Immature natural killer cell (primary cell): ENCODE data around the gene TRAPPC12. TPM values are rescaled to one million over a fixed set of nuclear protein-coding genes. Genes with fewer than 3 reads are reported as not detected.

Experiments used
- DNase-seq, 3 donors: peaks; one replicate each; pipeline ENCODE4 v3.0.0; 2022; ENCODE audit warnings: mixed read lengths in 1 of 3
- H3K27ac Mint-ChIP-seq, 6 donors: one replicate each; pipeline ENCODE4 v1.8.0; 2020; ENCODE audit warnings: mixed read lengths in 6 of 6, mild to moderate bottlenecking in 5 of 6, inconsistent platforms in 4 of 6, moderate library complexity in 3 of 6
- H3K27me3 Mint-ChIP-seq, 3 donors: one replicate each; pipeline ENCODE4 v1.8.0; 2020 to 2021; ENCODE audit warnings: low read depth in 3 of 3, mild to moderate bottlenecking in 3 of 3, mixed read lengths in 3 of 3, moderate library complexity in 3 of 3, inconsistent platforms in 1 of 3
- H3K36me3 Mint-ChIP-seq, 3 donors: one replicate each; pipeline ENCODE4 v1.8.0; 2020; ENCODE audit warnings: mixed read lengths in 3 of 3, inconsistent platforms in 2 of 3, mild to moderate bottlenecking in 2 of 3
- H3K4me1 Mint-ChIP-seq, 2 donors: one replicate each; pipeline ENCODE4 v1.8.0; 2020; ENCODE audit warnings: inconsistent platforms in 2 of 2, mild to moderate bottlenecking in 2 of 2, mixed read lengths in 2 of 2, moderate library complexity in 1 of 2
- H3K4me3 Mint-ChIP-seq, 5 donors: one replicate each; pipeline ENCODE4 v1.8.0; 2020; ENCODE audit warnings: mild to moderate bottlenecking in 5 of 5, mixed read lengths in 5 of 5, inconsistent platforms in 3 of 5, moderate library complexity in 3 of 5
- H3K9me3 Mint-ChIP-seq, 6 donors: one replicate each; pipeline ENCODE4 v1.8.0; 2020; ENCODE audit warnings: mild to moderate bottlenecking in 6 of 6, mixed read lengths in 6 of 6, inconsistent platforms in 4 of 6, moderate library complexity in 3 of 6
- polyA plus RNA-seq, 3 donors: library from polyadenylated mRNA; unstranded; fragments of 300-500 nt; fragmentation: Illumina TruSeq; gene quantifications; one replicate each; pipeline ENCODE4 v1.2.3, GENCODE V29; 2021

The TRAPPC12 gene
- 10 to 100 TPM; 14.4 to 41.4 (median 19.9) TPM for polyA plus RNA-seq

- peak within 1 kb of the TSS; percentile 92 to 98 (median 97) for H3K27ac Mint-ChIP-seq
- peaks cover 9 to 28% (median 24%) of the 10 kb centered on the region in 3 donors for H3K27me3 Mint-ChIP-seq
- H3K4me1 Mint-ChIP-seq = peaks cover 55 to 65% of the 10 kb centered on the region in 2 donors
- peaks cover 0 to 5% (median 0%) of the 10 kb centered on the region in 6 donors for H3K9me3 Mint-ChIP-seq
- H3K4me3 Mint-ChIP-seq = peak within 1 kb of the TSS; percentile 92 to 99 (median 98)
- H3K36me3 Mint-ChIP-seq = peaks cover 3 to 4% (median 3%) of the 10 kb centered on the region in 3 donors
- peak; percentile 90 to 91 (median 90) for DNase-seq
These were observed at the start of gene TRAPPC12 for GRCh38 chr2:3379647-3380534. Gene TRAPPC12 (plus strand): TSS chr2:3379694. CDS start chr2:3387624, 7,930 bp downstream.

DNA sequence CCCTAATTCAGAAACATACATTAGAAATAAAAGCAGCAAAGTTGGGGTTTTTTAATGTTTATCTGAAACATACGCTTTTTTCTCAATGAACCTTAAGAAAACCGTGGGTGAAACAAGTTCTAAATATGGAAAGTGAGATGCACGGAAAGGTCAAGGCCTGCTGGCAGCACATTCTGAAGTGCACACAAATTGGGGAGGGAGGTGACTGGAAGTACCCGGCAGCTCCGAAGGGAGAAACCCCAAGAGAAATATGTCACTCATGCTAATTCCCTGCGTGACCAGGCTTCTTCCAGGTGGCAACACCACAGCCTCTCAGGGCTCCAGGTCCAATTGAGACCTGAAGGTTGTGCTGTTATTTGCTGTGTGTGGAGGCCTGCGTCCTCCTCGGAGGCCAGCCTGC is 47.4 kb upstream of the TRAPPC12 start:
- peaks cover 3 to 16% of the 10 kb centered on the region in 2 donors for H3K4me1 Mint-ChIP-seq
- H3K36me3 Mint-ChIP-seq = peaks cover 20 to 44% (median 27%) of the 10 kb centered on the region in 3 donors
- peaks cover 0 to 2% (median 1%) of the 10 kb centered on the region in 3 donors for H3K27me3 Mint-ChIP-seq
- no peaks in the 10 kb centered on the region for H3K9me3 Mint-ChIP-seq
- no peak for DNase-seq
- no peak overlapping the region for H3K27ac Mint-ChIP-seq
- no peak overlapping the region for H3K4me3 Mint-ChIP-seq

DNA sequence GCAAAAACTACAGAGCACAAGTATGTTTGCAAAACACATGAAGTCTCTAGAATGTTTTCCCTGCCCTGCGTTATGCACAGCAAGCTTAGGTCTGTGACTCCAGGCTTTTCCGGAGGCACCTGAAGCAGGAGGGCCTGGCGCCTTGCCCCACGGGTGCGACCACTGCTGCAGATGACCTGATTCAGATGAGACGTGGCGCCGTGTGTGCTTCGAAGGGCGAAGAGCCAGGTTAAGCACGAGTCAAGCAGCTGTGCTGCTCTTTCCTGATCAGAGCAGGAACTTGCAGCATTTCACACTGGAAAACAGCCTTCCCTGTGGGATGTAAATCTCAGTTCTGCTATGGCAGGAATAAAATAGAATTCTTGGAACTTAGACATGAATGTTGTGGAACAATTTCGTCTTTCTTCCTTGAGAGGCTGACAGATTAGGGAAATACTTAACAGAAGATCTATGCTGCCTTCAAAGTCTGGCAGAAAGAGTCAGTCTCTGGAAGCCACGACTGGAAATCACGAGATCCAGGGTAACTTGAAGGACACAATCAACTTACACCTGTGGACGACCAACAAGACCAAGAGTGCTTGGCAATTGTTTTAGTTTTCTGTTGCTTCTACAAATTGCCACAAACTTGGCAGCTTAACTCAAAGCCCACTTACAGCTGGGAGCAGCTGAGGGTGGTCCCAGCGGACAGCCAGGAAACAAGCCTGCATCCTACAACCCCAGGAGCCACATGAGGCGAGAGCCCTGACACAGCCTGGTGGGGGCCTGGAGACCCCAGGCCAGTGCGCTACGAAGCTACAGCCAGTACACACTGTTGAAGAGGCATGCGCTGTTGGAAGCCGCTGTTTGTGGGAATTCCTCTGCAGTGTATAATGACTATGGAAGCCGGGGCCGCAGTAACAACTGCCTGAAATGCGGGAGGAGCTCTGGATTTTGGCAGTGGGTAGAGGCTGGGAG is 44.8 kb upstream of the TRAPPC12 start:
- Mint-ChIP-seq H3K36me3 (peaks cover 20 to 55% (median 27%) of the 10 kb centered on the region in 3 donors), H3K9me3 (no peaks in the 10 kb centered on the region), H3K4me3 (no peak overlapping the region), H3K27me3 (peaks cover 0 to 2% (median 1%) of the 10 kb centered on the region in 3 donors), H3K4me1 (peaks cover 3 to 11% of the 10 kb centered on the region in 2 donors), H3K27ac (no peak overlapping the region)
- no peak for DNase-seq

- peaks cover 3 to 6% of the 10 kb centered on the region in 2 donors for H3K4me1 Mint-ChIP-seq
These were observed 42.6 kb upstream of the TRAPPC12 start for GRCh38 chr2:3336844-3337243.

GRCh38 chr2:3338340-3338739 is 41.2 kb upstream of the TRAPPC12 start:
- no peak overlapping the region for H3K4me3 Mint-ChIP-seq
- H3K27ac Mint-ChIP-seq = no peak overlapping the region

More at GRCh38 chr2:3336844-3337243, 42.6 kb upstream of the TRAPPC12 start:
- Mint-ChIP-seq H3K27ac (no peak overlapping the region), H3K36me3 (peaks cover 8 to 43% (median 15%) of the 10 kb centered on the region in 3 donors), H3K4me3 (no peak overlapping the region), H3K9me3 (no peaks in the 10 kb centered on the region), H3K27me3 (peaks cover 0 to 1% (median 0%) of the 10 kb centered on the region in 3 donors)
- no peak for DNase-seq

DNA sequence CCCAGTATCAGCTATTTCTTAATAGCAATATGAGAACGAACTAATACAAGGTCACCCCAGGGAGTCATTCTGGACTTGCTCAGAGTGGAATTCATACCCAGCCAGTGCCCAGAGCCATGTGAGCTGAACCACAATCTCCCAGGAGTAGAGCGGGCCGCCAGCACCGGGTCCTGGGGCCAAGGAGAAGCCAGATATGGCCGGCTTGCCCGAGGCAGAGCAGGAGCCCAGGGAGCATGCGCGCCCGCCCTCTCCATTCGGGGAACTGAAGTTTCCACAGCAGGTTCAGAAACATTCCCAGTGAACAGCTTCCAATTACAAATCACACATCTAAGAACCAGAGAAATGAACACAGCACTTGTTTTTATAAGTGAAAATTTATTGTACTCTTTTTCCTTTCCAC is 39.4 kb upstream of the TRAPPC12 start:
- no peak overlapping the region for H3K27ac Mint-ChIP-seq
- H3K4me1 Mint-ChIP-seq = peaks cover 3 to 6% of the 10 kb centered on the region in 2 donors
- H3K27me3 Mint-ChIP-seq = no peaks in the 10 kb centered on the region
- DNase-seq = no peak
- H3K36me3 Mint-ChIP-seq = peaks cover 3 to 18% (median 6%) of the 10 kb centered on the region in 3 donors
- no peaks in the 10 kb centered on the region for H3K9me3 Mint-ChIP-seq
- H3K4me3 Mint-ChIP-seq = no peak overlapping the region

More at GRCh38 chr2:3338340-3338739, 41.2 kb upstream of the TRAPPC12 start:
- no peak for DNase-seq
- Mint-ChIP-seq H3K9me3 (no peaks in the 10 kb centered on the region), H3K4me1 (peaks cover 3 to 6% of the 10 kb centered on the region in 2 donors), H3K36me3 (peaks cover 3 to 32% (median 10%) of the 10 kb centered on the region in 3 donors), H3K27me3 (no peaks in the 10 kb centered on the region)

DNA sequence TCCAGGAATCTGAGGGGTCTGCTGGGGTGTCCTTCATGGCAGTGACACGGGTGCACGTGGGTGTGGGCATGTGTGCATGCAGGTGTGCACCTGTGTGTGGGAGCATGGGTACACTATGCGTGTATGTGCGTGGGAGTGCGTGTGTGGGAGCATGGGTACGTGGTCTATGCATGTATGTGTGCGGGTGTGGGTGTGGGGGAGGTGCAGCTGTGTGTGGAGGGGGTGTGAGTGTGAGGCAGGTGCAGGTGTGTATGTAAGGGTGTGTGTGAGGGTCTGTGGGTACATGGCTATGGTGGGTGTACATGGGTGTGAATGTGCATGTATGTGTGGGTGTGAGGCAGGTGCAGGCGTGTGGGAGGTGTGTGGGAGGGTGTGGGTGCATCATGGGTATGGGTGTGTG is 38.2 kb upstream of the TRAPPC12 start:
- Mint-ChIP-seq H3K4me1 (no peaks in the 10 kb centered on the region), H3K27me3 (no peaks in the 10 kb centered on the region), H3K4me3 (no peak overlapping the region), H3K36me3 (peaks cover 1 to 17% (median 2%) of the 10 kb centered on the region in 3 donors), H3K9me3 (no peaks in the 10 kb centered on the region), H3K27ac (peak overlapping the region in 1 of 6 donors; percentile 31)
- no peak for DNase-seq

DNA sequence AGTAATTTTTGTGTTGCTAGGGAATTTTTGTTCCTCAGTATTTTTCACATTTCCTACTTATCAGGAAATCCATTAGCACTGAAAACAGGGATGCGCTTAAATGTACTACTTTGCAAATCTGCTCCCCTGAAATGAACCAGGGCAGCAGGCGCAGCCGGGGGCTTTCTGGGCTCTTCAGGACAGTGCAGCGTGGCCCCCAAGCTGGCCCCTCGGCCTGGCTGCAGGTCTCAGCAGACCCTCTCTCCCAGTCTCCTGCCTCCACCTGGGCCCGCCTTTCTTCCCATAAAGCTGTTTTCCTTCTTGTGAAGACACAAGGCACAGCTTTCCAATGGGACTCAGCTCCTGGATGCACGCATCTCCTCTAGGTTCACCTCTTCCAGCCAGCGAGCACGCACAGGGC is 37.2 kb upstream of the TRAPPC12 start:
- no peaks in the 10 kb centered on the region for H3K27me3 Mint-ChIP-seq
- peak overlapping the region in 1 of 6 donors; percentile 50 for H3K27ac Mint-ChIP-seq

GRCh38 chr2:3343012-3343411 is 36.5 kb upstream of the TRAPPC12 start:
- no peak for DNase-seq
- Mint-ChIP-seq H3K4me3 (no peak overlapping the region), H3K4me1 (no peaks in the 10 kb centered on the region), H3K9me3 (no peaks in the 10 kb centered on the region), H3K27ac (peak overlapping the region in 1 of 6 donors; percentile 71), H3K27me3 (no peaks in the 10 kb centered on the region), H3K36me3 (peaks cover 11 to 21% (median 16%) of the 10 kb centered on the region in 3 donors)

More for the DNA sequence above, 37.2 kb upstream of the TRAPPC12 start:
- no peak for DNase-seq
- Mint-ChIP-seq H3K4me1 (no peaks in the 10 kb centered on the region), H3K4me3 (no peak overlapping the region), H3K36me3 (peaks cover 6 to 21% (median 10%) of the 10 kb centered on the region in 3 donors), H3K9me3 (no peaks in the 10 kb centered on the region)

- Mint-ChIP-seq H3K4me1 (no peaks in the 10 kb centered on the region), H3K4me3 (no peak overlapping the region), H3K36me3 (peaks cover 11 to 22% (median 21%) of the 10 kb centered on the region in 3 donors), H3K9me3 (no peaks in the 10 kb centered on the region), H3K27ac (no peak overlapping the region), H3K27me3 (no peaks in the 10 kb centered on the region)
- DNase-seq = no peak
These were observed 34.6 kb upstream of the TRAPPC12 start for GRCh38 chr2:3344897-3345296.

- no peaks in the 10 kb centered on the region for H3K27me3 Mint-ChIP-seq
- DNase-seq = no peak
- H3K9me3 Mint-ChIP-seq = no peaks in the 10 kb centered on the region
- peaks cover 18 to 28% (median 28%) of the 10 kb centered on the region in 3 donors for H3K36me3 Mint-ChIP-seq
- H3K4me1 Mint-ChIP-seq = peaks cover 0 to under 1% of the 10 kb centered on the region in 2 donors
- no peak overlapping the region for H3K4me3 Mint-ChIP-seq
- no peak overlapping the region for H3K27ac Mint-ChIP-seq
These were observed 33.9 kb upstream of the TRAPPC12 start for GRCh38 chr2:3345621-3346020.

DNA sequence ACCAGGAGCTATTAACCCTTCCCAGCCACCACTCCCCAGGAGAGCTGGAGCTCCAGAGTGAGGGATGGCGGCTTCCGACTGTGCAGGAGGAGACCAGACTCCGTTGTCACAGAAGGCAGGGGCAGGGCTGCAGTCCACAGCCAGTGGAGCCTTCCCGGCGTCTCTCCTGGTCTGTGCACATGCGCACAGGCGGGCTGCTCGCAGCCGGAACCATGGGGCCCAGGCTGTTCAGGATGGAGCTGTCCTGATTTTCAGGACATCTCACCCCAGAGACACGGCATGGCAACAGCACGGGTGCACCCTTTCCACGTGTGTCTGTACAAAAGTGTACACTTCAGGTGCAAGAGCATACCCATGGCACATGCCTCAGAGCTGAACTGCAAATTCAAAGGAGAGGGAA is 30.7 kb upstream of the TRAPPC12 start:
- Mint-ChIP-seq H3K4me1 (peaks cover 0 to 1% of the 10 kb centered on the region in 2 donors), H3K27me3 (no peaks in the 10 kb centered on the region), H3K4me3 (no peak overlapping the region), H3K9me3 (no peaks in the 10 kb centered on the region), H3K27ac (no peak overlapping the region), H3K36me3 (peaks cover 29 to 48% (median 42%) of the 10 kb centered on the region in 3 donors)
- no peak for DNase-seq

DNA sequence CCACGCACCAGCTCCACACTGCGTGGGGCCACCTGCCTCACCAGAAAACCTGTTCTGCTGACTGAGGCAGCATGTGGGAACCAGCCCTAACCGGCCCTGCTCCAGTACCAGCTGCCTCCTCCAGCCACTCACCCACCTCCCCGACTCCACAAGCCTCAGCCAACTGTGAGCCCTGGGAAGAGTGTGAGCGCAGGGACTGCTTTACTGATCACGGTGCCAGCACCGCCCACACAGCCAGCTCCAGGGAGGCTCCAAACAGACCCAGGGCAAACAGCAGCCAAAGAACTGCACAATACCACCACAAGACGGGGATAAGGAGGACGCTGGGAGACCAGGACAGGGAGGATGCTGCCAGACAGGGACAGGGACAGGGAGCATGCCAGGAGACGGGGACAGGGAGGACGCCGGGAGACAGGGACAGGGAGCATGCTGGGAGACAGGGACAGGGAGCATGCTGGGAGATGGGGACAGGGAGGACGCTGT is 30.2 kb upstream of the TRAPPC12 start:
- H3K4me3 Mint-ChIP-seq = no peak overlapping the region
- H3K9me3 Mint-ChIP-seq = no peaks in the 10 kb centered on the region
- H3K27ac Mint-ChIP-seq = no peak overlapping the region
- no peaks in the 10 kb centered on the region for H3K27me3 Mint-ChIP-seq
- DNase-seq = no peak
- peaks cover 0 to 1% of the 10 kb centered on the region in 2 donors for H3K4me1 Mint-ChIP-seq
- H3K36me3 Mint-ChIP-seq = peaks cover 33 to 52% (median 46%) of the 10 kb centered on the region in 3 donors
